Keratinocyte (primary cell): ENCODE data around the gene GTPBP6. TPM values are rescaled to one million over a fixed set of nuclear protein-coding genes. Genes with fewer than 3 reads are reported as not detected.

Source experiments
- DNase-seq: peaks from one replicate; pipeline ENCODE4 v3.0.0-alpha.2; 2011; ENCODE audit warnings: low read depth, missing footprints, low spot score
- FAIRE-seq: peaks from 2 replicates; lab custom pipeline; 2011; peaks lifted over from hg19 to GRCh38; lab: Jason Lieb, UNC
- H2AFZ ChIP-seq: 2 replicates; pipeline ENCODE4 v1.6.0; 2012; ENCODE audit warnings: low read length, control low read depth, inconsistent platforms; ENCODE audit not compliant: control insufficient read depth
- H3K27ac ChIP-seq: 2 replicates; pipeline ENCODE4 v1.5.1; 2011; ENCODE audit warnings: low read length; ENCODE audit not compliant: control insufficient read depth, insufficient read depth
- H3K27me3 ChIP-seq: 3 replicates; pipeline ENCODE4 v1.6.0; 2011; ENCODE audit warnings: low read length; ENCODE audit not compliant: control insufficient read depth, insufficient read depth; ENCODE audit errors: extremely low read depth
- H3K36me3 ChIP-seq, 2 experiments: 2 replicates in 1 of 2; 3 replicates in 1 of 2; pipeline ENCODE4 v1.5.1; 2011; ENCODE audit warnings: low read length in 2 of 2, mild to moderate bottlenecking in 1 of 2; ENCODE audit not compliant: control insufficient read depth in 2 of 2, insufficient read depth in 2 of 2; ENCODE audit errors: extremely low read depth in 1 of 2
- H3K4me1 ChIP-seq: 3 replicates; pipeline ENCODE4 v1.5.1; 2011; ENCODE audit warnings: low read length; ENCODE audit not compliant: control insufficient read depth, insufficient read depth; ENCODE audit errors: extremely low read depth
- H3K4me2 ChIP-seq: 3 replicates; pipeline ENCODE4 v1.6.0; 2011; ENCODE audit warnings: low read depth, low read length; ENCODE audit not compliant: control insufficient read depth, insufficient read depth; ENCODE audit errors: extremely low read depth
- H3K4me3 ChIP-seq, 3 experiments: fragments of 200-600 bp in 1 of 3; sonication (generic) in 1 of 3; 2 replicates in 2 of 3; 3 replicates in 1 of 3; pipeline ENCODE4 v1.5.1; 2011 to 2016; ENCODE audit warnings: low read length in 3 of 3, mild to moderate bottlenecking in 3 of 3, control low read depth in 2 of 3, inconsistent platforms in 1 of 3, low read depth in 1 of 3, mixed read lengths in 1 of 3, mixed run types in 1 of 3, moderate library complexity in 1 of 3; ENCODE audit not compliant: control insufficient read depth in 2 of 3, insufficient read depth in 2 of 3; ENCODE audit errors: extremely low read depth in 1 of 3
- H3K79me2 ChIP-seq: 2 replicates; pipeline ENCODE4 v1.6.0; 2012; ENCODE audit warnings: low read length; ENCODE audit not compliant: control insufficient read depth, insufficient read depth
- H3K9ac ChIP-seq: 3 replicates; pipeline ENCODE4 v1.6.0; 2011; ENCODE audit warnings: low read length; ENCODE audit not compliant: control insufficient read depth, insufficient read depth; ENCODE audit errors: extremely low read depth
- H3K9me1 ChIP-seq: 3 replicates; pipeline ENCODE4 v1.6.0; 2011; ENCODE audit warnings: low read length; ENCODE audit not compliant: control insufficient read depth, insufficient read depth; ENCODE audit errors: extremely low read depth
- H3K9me3 ChIP-seq: 2 replicates; pipeline ENCODE4 v1.5.1; 2012; ENCODE audit warnings: low read depth, low read length; ENCODE audit not compliant: control insufficient read depth
- H4K20me1 ChIP-seq: 3 replicates; pipeline ENCODE4 v1.6.0; 2011; ENCODE audit warnings: low read length; ENCODE audit not compliant: control insufficient read depth, insufficient read depth; ENCODE audit errors: extremely low read depth
- CTCF ChIP-seq, 3 experiments: IDR thresholded peaks in 1 of 3; conservative IDR thresholded peaks in 1 of 3; optimal IDR thresholded peaks in 1 of 3; 2 replicates in 2 of 3; 3 replicates in 1 of 3; pipeline versions ENCODE3 to v1.5.1; 2011; ENCODE audit warnings: low read length in 3 of 3, mild to moderate bottlenecking in 3 of 3, moderate library complexity in 2 of 3, control low read depth in 1 of 3, inconsistent platforms in 1 of 3; ENCODE audit not compliant: insufficient read depth in 2 of 3; ENCODE audit errors: extremely low read depth in 1 of 3
- EZH2 ChIP-seq: IDR thresholded peaks from one replicate; pipeline ENCODE4 v1.6.1; 2012; ENCODE audit warnings: inconsistent platforms, mild to moderate bottlenecking, low read length, moderate library complexity
- dilution Hi-C: fragments of 300-500 bp; cut with MboI; formaldehyde crosslinking; loops from one replicate; pipeline ENCODE4 v1.7.0; 2020; ENCODE audit warnings: low sequenced_read_pairs; ENCODE audit not compliant: extremely low pct_ligation_motif_present
- polyA plus RNA-seq, 5 experiments: library from polyadenylated mRNA; depleted of rRNA in 3 of 5; stranded (reverse) in 3 of 5; stranded (forward) in 1 of 5; unstranded in 1 of 5; fragments of >200 nt; gene quantifications; 1 replicate in 1 of 5; 2 replicates in 3 of 5; 3 replicates in 1 of 5; pipeline versions ENCODE4 v1.2.1 to v1.2.3, GENCODE V29; 2011 to 2012; ENCODE audit warnings: missing spikeins in 2 of 5, low read depth in 1 of 5, low replicate concordance in 1 of 5

GTPBP6 gene
- polyA plus RNA-seq, 1 donor (not counting 4 experiments of a cell fraction or from before 2014, with no cell fraction given): 16.7 TPM

GRCh38 chrX:323721-324628 is 5.4 kb upstream of the GTPBP6 start:
- Histone ChIP-seq H3K4me2 (no peak overlapping the region), H3K27ac (no peak overlapping the region), H4K20me1 (no peaks in the 10 kb centered on the region), H3K9me1 (no peaks in the 10 kb centered on the region), H3K36me3 (no peaks in the 10 kb centered on the region), H3K9ac (no peak overlapping the region), H3K79me2 (peaks cover 17% of the 10 kb centered on the region), H3K9me3 (peaks cover 2% of the 10 kb centered on the region), H3K27me3 (no peaks in the 10 kb centered on the region), H2AFZ (no peak overlapping the region), H3K4me1 (peaks cover 8% of the 10 kb centered on the region), H3K4me3 (no peak overlapping the region)
- dilution Hi-C loops: no loop called here
- DNase-seq (peak; percentile 96), FAIRE-seq (peak; percentile 100)
- TF ChIP-seq CTCF (optimal IDR thresholded peaks at IDR 0.05 in 1 of 3, IDR thresholded peaks at IDR 0.05 in 1 of 3, conservative IDR thresholded peaks at IDR 0.05 in 1 of 3; ENCODE audit: extremely low read depth in 1 of 3, insufficient read depth in 2 of 3, low read length in 3 of 3): peak in 2 of 3 experiments; percentile 40 to 47
- TF ChIP-seq EZH2: no peak

- H3K4me1 ChIP-seq: peaks cover 8% of the 10 kb centered on the region
- peak overlapping the region; percentile 81 for H3K27ac ChIP-seq
- peak overlapping the region; percentile 94 for H3K9ac ChIP-seq
- dilution Hi-C loops: no loop called here
- DNase-seq: no peak
- peaks cover 0 to 3% of the 10 kb centered on the region in 2 experiments for H3K36me3 ChIP-seq
- H3K27me3 ChIP-seq: no peaks in the 10 kb centered on the region
- TF ChIP-seq EZH2 (no peak), CTCF (optimal IDR thresholded peaks at IDR 0.05 in 1 of 3, IDR thresholded peaks at IDR 0.05 in 1 of 3, conservative IDR thresholded peaks at IDR 0.05 in 1 of 3; ENCODE audit: extremely low read depth in 1 of 3, insufficient read depth in 2 of 3, low read length in 3 of 3) (no peak)
- H4K20me1 ChIP-seq: no peaks in the 10 kb centered on the region
- peaks cover 29% of the 10 kb centered on the region for H3K79me2 ChIP-seq
- FAIRE-seq: no peak
- no peak overlapping the region for H2AFZ ChIP-seq
- no peaks in the 10 kb centered on the region for H3K9me1 ChIP-seq
- peak overlapping the region; percentile 79 to 98 (median 88) for H3K4me3 ChIP-seq
- peaks cover 2% of the 10 kb centered on the region for H3K9me3 ChIP-seq
- H3K4me2 ChIP-seq: peak overlapping the region; percentile 93
These were observed 1.7 kb upstream of the GTPBP6 start for GRCh38 chrX:320126-320783.
